OCI-LY3 (cell line): Measurements from ENCODE around the gene DDIT4.

Experiments
- CTCF ChIP-seq: fragments of 200-600, 300-600 bp; sonication (generic); IDR thresholded peaks from 2 replicates; pipeline ENCODE4 v1.5.1; 2014; ENCODE audit warnings: antibody characterized with exemption, low read length, low read depth
- EZH2phosphoT487 ChIP-seq: fragments of 200-600 bp; shearing (Covaris generic); IDR thresholded peaks from 2 replicates; pipeline ENCODE4 v1.6.1; 2018; ENCODE audit warnings: antibody characterized with exemption, mixed run types, low read depth

GRCh38 chr10:72259491-72260238 lies 14.1 kb upstream of the DDIT4 start:
- no peak for TF ChIP-seq CTCF
- no peak for TF ChIP-seq EZH2phosphoT487
